Mesenchymal stem cell (in vitro differentiated cells and primary cell): ENCODE measurements around the gene CD300E.

Experiments used
- DNase-seq: peaks from one replicate; pipeline ENCODE4 v3.0.0-alpha.2; 2013
- H2AFZ ChIP-seq: one replicate; pipeline ENCODE4 v1.6.1; 2013; ENCODE audit warnings: low read depth, mild to moderate bottlenecking, control low read depth, inconsistent platforms, low read length, moderate library complexity
- H2AK5ac ChIP-seq: 2 replicates; pipeline ENCODE4 v1.6.1; 2013; ENCODE audit warnings: low read length, moderate library complexity, mild to moderate bottlenecking, inconsistent platforms; ENCODE audit not compliant: severe bottlenecking
- H2BK120ac ChIP-seq: one replicate; pipeline ENCODE4 v1.6.1; 2013; ENCODE audit warnings: low read depth, mild to moderate bottlenecking, inconsistent platforms, low read length, moderate library complexity
- H2BK12ac ChIP-seq, 2 experiments: one replicate each; pipeline ENCODE4 v1.6.1; 2013; ENCODE audit warnings: inconsistent platforms in 2 of 2, low read length in 2 of 2, mild to moderate bottlenecking in 2 of 2, moderate library complexity in 2 of 2, control low read depth in 1 of 2
- H2BK15ac ChIP-seq: one replicate; pipeline ENCODE4 v1.6.1; 2013; ENCODE audit warnings: mild to moderate bottlenecking, low read depth, inconsistent platforms; ENCODE audit not compliant: poor library complexity, severe bottlenecking
- H2BK5ac ChIP-seq: 2 replicates; pipeline ENCODE4 v1.6.1; 2013; ENCODE audit warnings: low read depth, mild to moderate bottlenecking, low read length, control low read depth, inconsistent platforms; ENCODE audit not compliant: poor library complexity, severe bottlenecking
- H3K14ac ChIP-seq, 2 experiments: one replicate each; pipeline ENCODE4 v1.6.1; 2013; ENCODE audit warnings: inconsistent platforms in 2 of 2, low read length in 2 of 2, control low read depth in 1 of 2, mild to moderate bottlenecking in 1 of 2, moderate library complexity in 1 of 2
- H3K18ac ChIP-seq, 2 experiments: one replicate each; pipeline ENCODE4 v1.6.1; 2013; ENCODE audit warnings: inconsistent platforms in 2 of 2, low read length in 2 of 2, control low read depth in 1 of 2, low read depth in 1 of 2, mild to moderate bottlenecking in 1 of 2
- H3K23ac ChIP-seq, 2 experiments: one replicate each; pipeline ENCODE4 v1.6.1; 2013; ENCODE audit warnings: inconsistent platforms in 2 of 2, low read length in 2 of 2, mild to moderate bottlenecking in 2 of 2, moderate library complexity in 2 of 2, control low read depth in 1 of 2
- H3K27ac ChIP-seq: 2 replicates; pipeline ENCODE4 v1.5.1; 2013; ENCODE audit warnings: mild to moderate bottlenecking, moderate library complexity, low read length, control low read depth, inconsistent platforms; ENCODE audit not compliant: poor library complexity, severe bottlenecking
- H3K27me3 ChIP-seq, 2 experiments: 2 replicates each; pipeline versions ENCODE4 v1.6.1 to v1.7.0; 2013; ENCODE audit warnings: low read length in 2 of 2, mild to moderate bottlenecking in 2 of 2, moderate library complexity in 2 of 2, control low read depth in 1 of 2, inconsistent platforms in 1 of 2; ENCODE audit not compliant: control insufficient read depth in 1 of 2, insufficient read depth in 1 of 2
- H3K36me3 ChIP-seq, 2 experiments: 2 replicates each; pipeline versions ENCODE4 v1.6.1 to v1.7.0; 2013; ENCODE audit warnings: low read length in 2 of 2, control low read depth in 1 of 2, inconsistent platforms in 1 of 2, low read depth in 1 of 2, mild to moderate bottlenecking in 1 of 2; ENCODE audit not compliant: insufficient read depth in 2 of 2, control insufficient read depth in 1 of 2
- H3K4ac ChIP-seq, 2 experiments: one replicate each; pipeline ENCODE4 v1.6.1; 2013; ENCODE audit warnings: inconsistent platforms in 2 of 2, low read length in 2 of 2, mild to moderate bottlenecking in 2 of 2, moderate library complexity in 2 of 2, control low read depth in 1 of 2, low read depth in 1 of 2
- H3K4me1 ChIP-seq: 2 replicates; pipeline ENCODE4 v1.6.1; 2013; ENCODE audit warnings: low read depth, low read length, control low read depth; ENCODE audit not compliant: control insufficient read depth, insufficient read depth
- H3K4me2 ChIP-seq: 2 replicates; pipeline ENCODE4 v1.6.1; 2013; ENCODE audit warnings: low read length, mild to moderate bottlenecking, inconsistent platforms; ENCODE audit not compliant: poor library complexity, severe bottlenecking
- H3K4me3 ChIP-seq, 2 experiments: 2 replicates each; pipeline versions ENCODE4 v1.5.1 to v1.7.0; 2013; ENCODE audit warnings: low read length in 2 of 2, mild to moderate bottlenecking in 2 of 2, control low read depth in 1 of 2, low read depth in 1 of 2; ENCODE audit not compliant: insufficient read depth in 1 of 2
- H3K79me1 ChIP-seq: replicated peaks from 2 replicates; pipeline ENCODE4 v1.6.1; 2013; ENCODE audit warnings: mild to moderate bottlenecking, control low read depth, low read length, inconsistent platforms; ENCODE audit not compliant: poor library complexity, severe bottlenecking
- H3K9ac ChIP-seq: 2 replicates; pipeline ENCODE4 v1.7.0; 2013; ENCODE audit warnings: mild to moderate bottlenecking, low read length, moderate library complexity
- H3K9me3 ChIP-seq: 2 replicates; pipeline ENCODE4 v1.7.0; 2013; ENCODE audit warnings: mild to moderate bottlenecking, low read length; ENCODE audit not compliant: control insufficient read depth
- H4K8ac ChIP-seq: one replicate; pipeline ENCODE4 v1.6.1; 2013; ENCODE audit warnings: inconsistent platforms, mild to moderate bottlenecking, low read length, moderate library complexity
- H4K91ac ChIP-seq: one replicate; pipeline ENCODE4 v1.6.1; 2013; ENCODE audit warnings: mild to moderate bottlenecking, low read length, inconsistent platforms
- WGBS: methylation state at CpG from one replicate; pipeline ENCODE4 v1.1.7; 2013; ENCODE audit warnings: mixed read lengths; 5-methylcytosine and 5-hydroxymethylcytosine counted together

The CD300E gene

DNA sequence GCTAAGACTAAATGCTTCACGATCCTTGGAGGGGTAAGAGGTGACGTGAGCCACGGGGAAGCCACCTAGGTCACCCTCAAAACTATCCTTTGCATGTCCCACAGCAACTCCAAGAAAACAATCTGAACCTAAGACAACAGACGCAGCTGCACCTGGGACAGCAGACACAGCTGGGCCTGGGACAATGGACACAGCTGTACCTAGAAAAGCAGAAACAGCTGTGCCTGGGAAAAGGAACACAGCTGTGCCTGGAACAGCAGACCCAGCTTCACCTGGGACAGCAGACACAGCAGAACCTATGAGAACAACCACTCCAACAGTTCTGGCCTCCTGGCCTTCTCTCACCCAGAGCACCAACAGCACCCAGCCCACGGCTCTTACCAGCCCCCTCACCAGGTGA lies 19.8 kb downstream of the CD300E start:
- DNase-seq, result no peak
- Histone ChIP-seq H2AK5ac (no peak overlapping the region), H2BK12ac (no peak overlapping the region), H3K14ac (no peak overlapping the region), H3K27ac (no peak overlapping the region), H3K79me1 (no peaks in the 10 kb centered on the region), H3K9me3 (no peaks in the 10 kb centered on the region), H3K4me2 (no peak overlapping the region), H3K9ac (no peak overlapping the region), H3K4me3 (no peak overlapping the region), H4K91ac (no peak overlapping the region), H2BK120ac (no peak overlapping the region), H2BK15ac (no peak overlapping the region), H3K27me3 (peaks cover 38 to 71% of the 10 kb centered on the region in 2 experiments), H3K36me3 (no peaks in the 10 kb centered on the region), H2BK5ac (no peak overlapping the region), H3K4me1 (no peaks in the 10 kb centered on the region), H2AFZ (no peak overlapping the region), H3K18ac (no peak overlapping the region), H3K4ac (no peak overlapping the region), H4K8ac (no peak overlapping the region), H3K23ac (no peak overlapping the region)
- WGBS, result 82% methylated on average over 5 of the region's 5 CpGs

DNA sequence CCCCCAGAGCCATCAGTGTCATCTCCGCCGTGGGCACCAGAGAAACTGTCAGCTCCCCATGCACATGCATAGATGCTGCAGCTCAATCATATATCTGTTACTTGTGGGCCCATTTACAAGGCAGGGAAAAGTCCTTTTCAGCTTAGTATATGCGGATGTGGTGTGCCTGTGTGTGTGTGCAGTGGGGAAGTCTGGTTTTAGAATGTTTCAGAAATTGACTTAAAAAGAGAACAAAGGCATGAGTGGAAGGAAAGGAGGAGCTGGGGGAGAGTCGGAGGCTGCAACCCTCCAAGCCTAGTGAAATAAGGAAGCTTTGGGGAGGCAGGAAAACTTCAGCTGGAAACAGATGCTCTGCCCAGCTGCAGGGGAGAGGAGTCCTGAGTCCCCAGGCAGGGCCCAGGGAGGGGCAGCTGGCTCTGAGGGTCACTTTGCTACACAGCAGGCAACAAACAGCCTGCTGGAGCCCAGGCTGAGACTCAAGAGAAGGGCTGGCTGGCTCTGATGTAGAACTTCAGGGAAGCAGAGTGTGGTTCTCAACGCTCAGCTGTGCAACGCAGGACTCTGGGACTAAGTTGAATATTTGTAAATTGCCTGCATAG lies 20.4 kb downstream of the CD300E start:
- no peaks in the 10 kb centered on the region for H3K79me1 ChIP-seq
- no peak overlapping the region for H4K91ac ChIP-seq
- no peak overlapping the region for H3K4me2 ChIP-seq
- H2AK5ac ChIP-seq, result no peak overlapping the region
- H3K18ac ChIP-seq, result no peak overlapping the region
- no peak overlapping the region for H3K9ac ChIP-seq
- no peaks in the 10 kb centered on the region for H3K36me3 ChIP-seq
- WGBS, result 81% methylated on average over 5 of the region's 6 CpGs
- no peak overlapping the region for H2AFZ ChIP-seq
- H2BK5ac ChIP-seq, result no peak overlapping the region
- no peak for DNase-seq
- no peak overlapping the region for H2BK15ac ChIP-seq
- H3K23ac ChIP-seq, result no peak overlapping the region
- no peaks in the 10 kb centered on the region for H3K4me1 ChIP-seq
- H3K9me3 ChIP-seq, result no peaks in the 10 kb centered on the region
- H3K27me3 ChIP-seq, result peaks cover 40 to 71% of the 10 kb centered on the region in 2 experiments
- no peak overlapping the region for H3K14ac ChIP-seq
- no peak overlapping the region for H2BK120ac ChIP-seq
- H3K4me3 ChIP-seq, result no peak overlapping the region
- H2BK12ac ChIP-seq, result no peak overlapping the region
- H4K8ac ChIP-seq, result no peak overlapping the region
- H3K27ac ChIP-seq, result no peak overlapping the region
- H3K4ac ChIP-seq, result no peak overlapping the region

DNA sequence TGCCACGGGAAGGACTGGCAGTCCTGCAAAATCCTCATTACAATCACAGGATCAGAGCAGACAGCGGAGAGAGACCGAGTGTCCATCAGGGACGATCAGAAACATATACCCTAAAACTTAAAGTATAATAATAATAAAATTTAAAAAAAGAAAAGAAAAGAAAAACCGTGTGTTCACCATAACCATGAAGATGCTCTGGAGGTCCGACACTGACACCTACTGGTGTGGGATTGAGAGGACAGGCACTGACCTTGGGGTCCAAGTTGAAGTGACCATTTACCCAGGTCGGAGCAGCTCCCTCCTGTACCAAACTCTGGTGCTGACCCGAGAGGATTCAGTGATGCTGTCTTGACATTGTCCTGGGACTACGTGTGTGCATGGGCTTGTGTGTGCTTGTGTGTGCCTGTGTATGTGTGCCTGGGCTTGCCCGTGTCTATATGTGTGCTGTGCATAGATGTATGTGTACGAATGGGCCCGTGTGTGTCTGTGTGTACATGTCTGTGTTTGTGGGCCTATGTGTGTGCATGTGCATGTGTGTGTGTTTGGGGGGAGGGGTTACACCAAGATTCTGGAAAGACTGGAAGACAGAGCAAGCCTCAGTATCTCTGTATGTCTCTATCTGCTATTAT lies 21.5 kb downstream of the CD300E start:
- no peak overlapping the region for H2BK12ac ChIP-seq
- peak; percentile 20 for DNase-seq
- peaks cover 35 to 72% of the 10 kb centered on the region in 2 experiments for H3K27me3 ChIP-seq
- H3K9ac ChIP-seq, result no peak overlapping the region
- H3K4me2 ChIP-seq, result no peak overlapping the region
- H4K91ac ChIP-seq, result no peak overlapping the region
- H2BK120ac ChIP-seq, result no peak overlapping the region
- H3K27ac ChIP-seq, result no peak overlapping the region
- H3K4me3 ChIP-seq, result no peak overlapping the region
- no peak overlapping the region for H2AK5ac ChIP-seq
- 56% methylated on average over 9 of the region's 12 CpGs for WGBS
- H3K79me1 ChIP-seq, result no peaks in the 10 kb centered on the region
- no peaks in the 10 kb centered on the region for H3K9me3 ChIP-seq
- H2AFZ ChIP-seq, result no peak overlapping the region
- no peaks in the 10 kb centered on the region for H3K4me1 ChIP-seq
- no peak overlapping the region for H4K8ac ChIP-seq
- no peak overlapping the region for H2BK15ac ChIP-seq
- H3K14ac ChIP-seq, result peak overlapping the region in 1 of 2 experiments; percentile 6
- no peak overlapping the region for H3K18ac ChIP-seq
- no peak overlapping the region for H2BK5ac ChIP-seq
- no peaks in the 10 kb centered on the region for H3K36me3 ChIP-seq
- no peak overlapping the region for H3K23ac ChIP-seq
- no peak overlapping the region for H3K4ac ChIP-seq

DNA sequence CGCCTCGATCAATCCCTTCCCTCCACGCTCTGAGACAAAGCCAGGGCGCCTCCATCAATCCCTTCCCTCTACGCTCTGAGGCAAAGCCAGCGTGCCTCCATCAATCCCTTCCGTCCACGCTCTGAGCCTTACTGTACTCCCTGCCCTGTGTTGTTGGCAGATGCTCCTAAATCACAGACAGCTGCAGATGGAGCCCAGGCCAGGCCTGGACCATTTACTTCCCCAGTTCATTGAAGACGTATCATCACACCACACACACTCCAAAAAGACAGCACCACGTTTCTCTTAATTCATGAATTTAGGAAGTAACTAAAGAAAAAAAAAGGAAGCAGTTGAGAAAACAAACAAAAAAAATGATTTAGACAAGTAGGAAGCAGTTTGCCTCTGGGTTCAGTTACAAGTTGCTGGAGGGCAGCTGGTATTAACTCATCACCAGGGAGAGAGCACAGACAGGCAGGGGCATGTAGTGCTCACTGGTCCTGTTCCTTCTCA lies 24.0 kb downstream of the CD300E start:
- no peak overlapping the region for H2AK5ac ChIP-seq
- no peak overlapping the region for H2BK5ac ChIP-seq
- 67% methylated on average over 8 of the region's 10 CpGs for WGBS
- H4K91ac ChIP-seq, result no peak overlapping the region
- no peaks in the 10 kb centered on the region for H3K36me3 ChIP-seq
- H3K79me1 ChIP-seq, result no peaks in the 10 kb centered on the region
- no peak overlapping the region for H3K4me3 ChIP-seq
- no peak overlapping the region for H3K4ac ChIP-seq
- H3K27me3 ChIP-seq, result peaks cover 41 to 90% of the 10 kb centered on the region in 2 experiments
- H3K18ac ChIP-seq, result no peak overlapping the region
- no peak overlapping the region for H2BK15ac ChIP-seq
- no peak overlapping the region for H3K9ac ChIP-seq
- DNase-seq, result no peak
- no peaks in the 10 kb centered on the region for H3K9me3 ChIP-seq
- no peak overlapping the region for H3K27ac ChIP-seq
- H3K4me2 ChIP-seq, result no peak overlapping the region
- H2BK120ac ChIP-seq, result no peak overlapping the region
- H3K23ac ChIP-seq, result no peak overlapping the region
- H2BK12ac ChIP-seq, result no peak overlapping the region
- no peak overlapping the region for H3K14ac ChIP-seq
- no peak overlapping the region for H2AFZ ChIP-seq
- no peaks in the 10 kb centered on the region for H3K4me1 ChIP-seq
- no peak overlapping the region for H4K8ac ChIP-seq
